DLD1 (cell line): ENCODE data around the gene CSF2RB.

Experiments used
- in situ Hi-C: cut with HindIII; loops from 2 replicates; pipeline ENCODE4 v1.10.0; 2017; ENCODE audit warnings: low sequenced_read_pairs

The CSF2RB gene

GRCh38 chr22:36887162-36887561 is 26.3 kb upstream of the CSF2RB start:
- in situ Hi-C loops, result no loop called here

- in situ Hi-C loops, result no loop called here
Measured at GRCh38 chr22:36891646-36892045, 21.8 kb upstream of the CSF2RB start.

- in situ Hi-C loops, result no loop called here
Measured at GRCh38 chr22:36892292-36892691, 21.1 kb upstream of the CSF2RB start.

- in situ Hi-C loops, result no loop called here
Measured at GRCh38 chr22:36893262-36893661, 20.2 kb upstream of the CSF2RB start.

GRCh38 chr22:36894266-36894665 is 19.2 kb upstream of the CSF2RB start:
- in situ Hi-C loops, result no loop called here

- in situ Hi-C loops, result no loop called here
Measured at GRCh38 chr22:36897611-36898010, 15.8 kb upstream of the CSF2RB start.

- in situ Hi-C loops, result no loop called here
Measured at GRCh38 chr22:36898690-36899089, 14.7 kb upstream of the CSF2RB start.

- in situ Hi-C loops, result no loop called here
Measured at GRCh38 chr22:36899498-36899897, 13.9 kb upstream of the CSF2RB start.

GRCh38 chr22:36900225-36900624 is 13.2 kb upstream of the CSF2RB start:
- in situ Hi-C loops, result no loop called here

GRCh38 chr22:36900880-36901279 is 12.5 kb upstream of the CSF2RB start:
- in situ Hi-C loops, result no loop called here

- in situ Hi-C loops, result no loop called here
Measured at GRCh38 chr22:36901411-36902142, 11.9 kb upstream of the CSF2RB start.

GRCh38 chr22:36902143-36902926 is 11.1 kb upstream of the CSF2RB start:
- in situ Hi-C loops, result no loop called here

- in situ Hi-C loops, result no loop called here
Measured at GRCh38 chr22:36904260-36904880, 9.1 kb upstream of the CSF2RB start.

GRCh38 chr22:36907253-36908195 is 5.9 kb upstream of the CSF2RB start:
- in situ Hi-C loops, result no loop called here

- in situ Hi-C loops, result no loop called here
Measured at GRCh38 chr22:36910461-36910860, 3.0 kb upstream of the CSF2RB start.

- in situ Hi-C loops, result no loop called here
Measured at GRCh38 chr22:36911887-36912661, 1.4 kb upstream of the CSF2RB start.

GRCh38 chr22:36912694-36913426 is 568 bp upstream of the CSF2RB start:
- in situ Hi-C loops, result no loop called here

GRCh38 chr22:36914390-36914752 is 943 bp downstream of the CSF2RB start:
- in situ Hi-C loops, result no loop called here

GRCh38 chr22:36916034-36916433 is 2.6 kb downstream of the CSF2RB start:
- in situ Hi-C loops, result no loop called here
